Measurements from ENCODE around the gene VASP. TPM values are rescaled to one million over a fixed set of nuclear protein-coding genes. Genes with fewer than 3 reads are reported as not detected.

VASP gene
- total and polyA plus RNA-seq, 2 donors (not counting 1 experiment from before 2014, with no cell fraction given), result 79.5 to 108 TPM

DNA sequence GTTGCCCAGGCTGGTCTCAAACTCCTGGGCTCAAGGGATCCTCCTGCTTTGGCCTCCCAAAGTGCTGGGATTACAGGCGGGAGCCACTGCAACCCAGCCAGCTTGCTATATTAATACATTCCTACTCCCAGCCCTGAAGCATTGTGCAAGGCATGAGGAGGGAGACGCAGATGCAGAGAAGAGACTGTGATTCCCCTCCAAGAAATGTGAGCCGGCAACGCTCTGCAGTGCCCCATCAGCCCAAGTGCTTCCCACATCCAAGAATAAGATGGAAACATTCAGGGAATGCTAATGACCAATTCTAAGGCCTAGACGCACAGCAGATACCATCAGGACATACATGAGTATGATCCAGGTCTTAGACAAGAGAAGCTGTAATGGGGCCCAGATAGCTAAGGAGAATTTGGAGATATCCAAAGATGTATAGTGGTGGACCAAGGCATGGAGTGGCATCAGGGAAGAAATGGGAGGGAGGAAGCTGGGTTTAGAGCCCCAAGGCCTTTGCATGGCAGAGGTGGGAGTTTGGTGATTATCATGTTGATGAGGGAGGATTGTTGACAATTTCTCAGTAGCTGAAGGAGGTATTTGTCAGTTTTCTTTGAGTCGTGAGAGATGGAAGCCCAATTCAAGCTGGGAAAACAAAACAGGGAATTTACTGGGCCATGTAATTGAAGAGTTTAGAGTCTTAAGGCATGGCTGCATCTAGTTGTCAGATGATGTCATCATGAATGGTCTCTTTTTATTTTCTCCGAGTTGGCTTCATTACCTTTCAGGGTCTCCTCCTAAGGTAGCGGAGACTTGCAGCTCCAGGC lies 6.2 kb upstream of the VASP start:
- no peak overlapping the region for H3K4me3 ChIP-seq (ENCODE audit: control extremely low read depth in 1 of 5, extremely low read depth in 1 of 5, insufficient read depth in 1 of 5, low read depth in 2 of 5, low read length in 4 of 5)
- ChIA-PET POLR2A (interaction anchor here (0.7 kb wide), 1 partner anchor 14 kb away, joined by 3 read pairs; no protein-coding TSS in a partner anchor), CTCF (interaction anchor here (0.8 to 0.9 kb wide), 2 partner anchors 57 to 141 kb away, joined by 3 read pairs; no protein-coding TSS in a partner anchor)
- no peak overlapping the region for H3K27ac ChIP-seq (ENCODE audit: low read length in 2 of 2)
- H3K27ac Mint-ChIP-seq, result peak overlapping the region; percentile 51
- peaks cover 54% of the 10 kb centered on the region for H3K4me1 Mint-ChIP-seq
- intact Hi-C loops (cut with micrococcal nuclease), result no loop called here
- peaks cover 4% of the 10 kb centered on the region for H4K20me1 ChIP-seq (ENCODE audit: control insufficient read depth, insufficient read depth, low read length, poor library complexity, severe bottlenecking)
- no peak overlapping the region for H3K4me2 ChIP-seq (replicated peaks; ENCODE audit: low read depth, low read length, poor library complexity, severe bottlenecking)
- peaks cover 0 to 9% (median 0%) of the 10 kb centered on the region in 3 donors for H3K9me3 ChIP-seq (ENCODE audit: control extremely low read depth in 1 of 3, control insufficient read depth in 2 of 3, insufficient read depth in 1 of 3, low read length in 2 of 3)
- H3K9me3 Mint-ChIP-seq (ENCODE audit: insufficient read depth), result no peaks in the 10 kb centered on the region
- H2AFZ ChIP-seq (ENCODE audit: insufficient read depth, low read depth, low read length, poor library complexity, severe bottlenecking), result no peak overlapping the region
- no peak for DNase-seq
- peaks cover 33 to 51% of the 10 kb centered on the region in 2 donors for H3K4me1 ChIP-seq (ENCODE audit: control insufficient read depth in 2 of 2, insufficient read depth in 2 of 2, low read length in 2 of 2)
- peaks cover 1 to 5% of the 10 kb centered on the region in 2 experiments for H3K36me3 ChIP-seq (replicated peaks in 1 of 2; ENCODE audit: control extremely low read depth in 1 of 2, control insufficient read depth in 1 of 2, extremely low read depth in 1 of 2, insufficient read depth in 2 of 2, low read length in 1 of 2)
- peaks cover 17% of the 10 kb centered on the region for H3K79me2 ChIP-seq (ENCODE audit: control insufficient read depth, insufficient read depth, low read length)
- H3K9ac ChIP-seq (ENCODE audit: low read length), result no peak overlapping the region
- H3K27me3 ChIP-seq (replicated peaks in 1 of 4; ENCODE audit: control extremely low read depth in 1 of 4, control insufficient read depth in 3 of 4, insufficient read depth in 4 of 4, low read length in 3 of 4), result peaks cover 0 to 10% (median 2%) of the 10 kb centered on the region in 4 experiments
- TF ChIP-seq, protein P1, sequence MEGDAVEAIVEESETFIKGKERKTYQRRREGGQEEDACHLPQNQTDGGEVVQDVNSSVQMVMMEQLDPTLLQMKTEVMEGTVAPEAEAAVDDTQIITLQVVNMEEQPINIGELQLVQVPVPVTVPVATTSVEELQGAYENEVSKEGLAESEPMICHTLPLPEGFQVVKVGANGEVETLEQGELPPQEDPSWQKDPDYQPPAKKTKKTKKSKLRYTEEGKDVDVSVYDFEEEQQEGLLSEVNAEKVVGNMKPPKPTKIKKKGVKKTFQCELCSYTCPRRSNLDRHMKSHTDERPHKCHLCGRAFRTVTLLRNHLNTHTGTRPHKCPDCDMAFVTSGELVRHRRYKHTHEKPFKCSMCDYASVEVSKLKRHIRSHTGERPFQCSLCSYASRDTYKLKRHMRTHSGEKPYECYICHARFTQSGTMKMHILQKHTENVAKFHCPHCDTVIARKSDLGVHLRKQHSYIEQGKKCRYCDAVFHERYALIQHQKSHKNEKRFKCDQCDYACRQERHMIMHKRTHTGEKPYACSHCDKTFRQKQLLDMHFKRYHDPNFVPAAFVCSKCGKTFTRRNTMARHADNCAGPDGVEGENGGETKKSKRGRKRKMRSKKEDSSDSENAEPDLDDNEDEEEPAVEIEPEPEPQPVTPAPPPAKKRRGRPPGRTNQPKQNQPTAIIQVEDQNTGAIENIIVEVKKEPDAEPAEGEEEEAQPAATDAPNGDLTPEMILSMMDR (IDR thresholded peaks at IDR 0.05), result no peak
- TF ChIP-seq EZH2 (IDR thresholded peaks at IDR 0.05; ENCODE audit: borderline replicate concordance, insufficient read depth, low read depth, low read length, poor library complexity, severe bottlenecking), result no peak
- no peaks in the 10 kb centered on the region for H3K27me3 Mint-ChIP-seq
- no peak for ATAC-seq (ENCODE audit: low read depth)
- 98% methylated on average over 5 of the region's 8 CpGs for WGBS (ENCODE audit: insufficient coverage)
- no peak overlapping the region for H3K4me3 Mint-ChIP-seq

DNA sequence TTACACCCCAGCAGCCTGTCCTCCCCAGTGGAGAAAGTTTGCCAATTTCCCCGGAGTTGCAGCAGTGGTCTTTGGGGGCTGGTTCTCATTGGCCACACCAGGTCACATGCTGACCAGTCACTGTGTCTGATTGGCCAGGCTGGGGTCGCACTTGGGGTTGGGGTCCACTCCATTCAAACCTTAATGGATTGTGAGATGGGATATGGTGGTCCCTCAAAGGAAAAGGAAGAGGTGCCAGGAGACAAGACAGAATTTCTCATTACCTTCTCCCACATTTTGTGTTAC lies 5.6 kb upstream of the VASP start:
- ATAC-seq (ENCODE audit: low read depth), result no peak
- intact Hi-C loops (cut with micrococcal nuclease), result no loop called here
- Histone ChIP-seq H3K4me2 (replicated peaks; ENCODE audit: low read depth, low read length, poor library complexity, severe bottlenecking) (no peak overlapping the region), H3K36me3 (replicated peaks in 1 of 2; ENCODE audit: control extremely low read depth in 1 of 2, control insufficient read depth in 1 of 2, extremely low read depth in 1 of 2, insufficient read depth in 2 of 2, low read length in 1 of 2) (peaks cover 1 to 5% of the 10 kb centered on the region in 2 experiments), H3K27me3 (replicated peaks in 1 of 4; ENCODE audit: control extremely low read depth in 1 of 4, control insufficient read depth in 3 of 4, insufficient read depth in 4 of 4, low read length in 3 of 4) (peaks cover 0 to 6% (median 2%) of the 10 kb centered on the region in 4 experiments), H3K9me3 (ENCODE audit: control extremely low read depth in 1 of 3, control insufficient read depth in 2 of 3, insufficient read depth in 1 of 3, low read length in 2 of 3) (peaks cover 0 to 9% (median 0%) of the 10 kb centered on the region in 3 donors), H3K4me1 (ENCODE audit: control insufficient read depth in 2 of 2, insufficient read depth in 2 of 2, low read length in 2 of 2) (peaks cover 29 to 49% of the 10 kb centered on the region in 2 donors), H3K4me3 (ENCODE audit: control extremely low read depth in 1 of 5, extremely low read depth in 1 of 5, insufficient read depth in 1 of 5, low read depth in 2 of 5, low read length in 4 of 5) (no peak overlapping the region), H3K9ac (ENCODE audit: low read length) (no peak overlapping the region), H2AFZ (ENCODE audit: insufficient read depth, low read depth, low read length, poor library complexity, severe bottlenecking) (no peak overlapping the region), H4K20me1 (ENCODE audit: control insufficient read depth, insufficient read depth, low read length, poor library complexity, severe bottlenecking) (no peaks in the 10 kb centered on the region), H3K79me2 (ENCODE audit: control insufficient read depth, insufficient read depth, low read length) (peaks cover 19% of the 10 kb centered on the region), H3K27ac (ENCODE audit: low read length in 2 of 2) (peak overlapping the region in 1 of 2 donors; percentile 22)
- H3K27me3 Mint-ChIP-seq, result no peaks in the 10 kb centered on the region
- no peak for DNase-seq
- CTCF ChIA-PET, result interaction anchor here (0.8 to 0.9 kb wide), 2 partner anchors 57 to 140 kb away, joined by 3 read pairs; no protein-coding TSS in a partner anchor
- H3K9me3 Mint-ChIP-seq (ENCODE audit: insufficient read depth), result no peaks in the 10 kb centered on the region
- POLR2A ChIA-PET, result interaction anchor here (0.7 kb wide), 1 partner anchor 14 kb away, joined by 3 read pairs; no protein-coding TSS in a partner anchor
- H3K4me1 Mint-ChIP-seq, result peaks cover 55% of the 10 kb centered on the region
- WGBS (ENCODE audit: insufficient coverage), result 85% methylated on average over 2 of the region's 2 CpGs
- peak overlapping the region; percentile 51 for H3K27ac Mint-ChIP-seq
- TF ChIP-seq, protein P1 (IDR thresholded peaks at IDR 0.05), result no peak
- TF ChIP-seq EZH2 (IDR thresholded peaks at IDR 0.05; ENCODE audit: borderline replicate concordance, insufficient read depth, low read depth, low read length, poor library complexity, severe bottlenecking), result no peak
- no peak overlapping the region for H3K4me3 Mint-ChIP-seq
